ENCODE data around the gene PTGDR2.

PTGDR2 gene

DNA sequence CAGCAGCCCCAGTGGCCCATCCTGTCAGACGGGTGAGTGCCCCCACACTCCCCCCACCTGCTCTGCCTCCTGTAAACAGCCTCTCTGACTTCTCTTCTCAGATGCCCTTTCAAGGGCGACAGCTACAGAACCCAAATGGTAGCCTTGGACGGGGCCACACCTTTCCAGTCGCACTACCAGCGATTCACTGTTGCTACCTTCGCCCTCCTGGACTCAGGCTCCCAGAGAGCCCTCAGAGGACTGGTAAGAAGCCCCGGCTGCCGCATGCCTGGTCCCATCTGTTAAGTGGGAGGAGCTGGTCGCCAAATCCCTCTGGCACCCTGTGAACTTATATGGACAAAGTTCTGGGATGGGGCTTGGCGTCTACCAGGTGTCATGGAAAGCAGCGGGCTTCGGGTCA, 17.8 kb upstream of the PTGDR2 start:
- no peak for DNase-seq

DNA sequence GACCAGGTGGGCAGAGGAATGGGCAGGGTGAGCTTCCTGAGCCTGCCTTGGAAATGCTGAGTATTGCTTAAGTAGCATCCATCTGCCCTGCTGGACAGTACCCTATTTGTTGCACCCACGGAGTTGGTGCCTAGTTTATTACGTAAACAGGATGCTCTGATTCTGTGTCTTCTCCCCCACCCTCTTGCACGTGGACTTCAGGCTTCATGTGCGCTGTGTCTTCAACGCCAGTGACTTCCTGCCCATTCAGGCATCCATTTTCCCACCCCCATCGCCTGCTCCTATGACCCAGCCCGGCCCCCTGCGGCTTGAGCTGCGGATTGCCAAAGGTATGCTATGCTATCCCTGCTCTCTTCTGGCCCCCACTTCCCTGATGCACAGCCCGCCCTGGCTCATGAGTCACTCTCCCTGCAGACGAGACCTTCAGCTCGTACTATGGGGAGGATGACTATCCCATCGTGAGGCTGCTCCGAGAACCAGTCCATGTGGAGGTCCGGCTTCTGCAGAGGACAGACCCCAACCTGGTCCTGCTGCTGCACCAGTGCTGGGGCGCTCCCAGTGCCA, 17.3 kb upstream of the PTGDR2 start:
- no peak for DNase-seq

DNA sequence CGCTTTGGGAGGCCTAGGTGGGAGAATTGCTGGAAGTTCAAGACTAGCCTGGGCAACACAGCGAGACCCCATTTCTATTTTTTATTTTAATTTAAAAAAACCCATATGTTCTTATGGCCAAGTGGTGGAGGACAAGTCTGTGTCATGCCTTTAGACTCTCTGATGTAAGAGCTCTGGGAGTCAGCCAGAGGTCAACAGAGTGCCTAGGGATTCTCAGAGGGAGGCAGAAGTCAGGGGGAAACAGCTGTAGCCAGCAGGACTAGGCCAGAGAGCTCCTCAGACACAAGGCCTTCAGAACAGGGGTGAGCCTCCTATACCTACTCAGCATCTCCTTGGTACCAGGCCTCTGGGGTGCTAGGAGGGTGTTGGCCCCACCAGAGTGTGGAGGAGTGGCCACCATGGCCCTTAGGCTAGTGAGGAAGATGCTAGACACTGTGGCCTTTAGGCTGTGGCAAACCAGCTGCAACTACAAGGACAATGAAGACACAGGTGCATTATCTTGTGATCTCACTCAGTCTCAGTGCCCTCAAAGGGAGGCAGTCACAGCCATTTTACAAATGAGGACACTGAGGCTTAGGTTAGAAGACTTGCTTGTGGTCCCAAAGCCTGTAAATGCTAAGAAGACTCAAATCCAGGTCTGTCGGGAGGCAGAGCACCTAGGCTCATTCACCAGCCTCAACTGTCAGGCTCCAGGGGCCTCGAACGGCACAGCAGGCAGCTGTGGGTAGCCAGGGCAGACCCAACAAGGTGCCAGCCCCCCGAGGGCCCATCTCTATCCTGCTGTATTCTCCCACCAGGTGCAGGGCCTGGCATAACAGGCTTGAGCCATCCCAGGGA, 16.6 kb upstream of the PTGDR2 start:
- no peak for DNase-seq

DNA sequence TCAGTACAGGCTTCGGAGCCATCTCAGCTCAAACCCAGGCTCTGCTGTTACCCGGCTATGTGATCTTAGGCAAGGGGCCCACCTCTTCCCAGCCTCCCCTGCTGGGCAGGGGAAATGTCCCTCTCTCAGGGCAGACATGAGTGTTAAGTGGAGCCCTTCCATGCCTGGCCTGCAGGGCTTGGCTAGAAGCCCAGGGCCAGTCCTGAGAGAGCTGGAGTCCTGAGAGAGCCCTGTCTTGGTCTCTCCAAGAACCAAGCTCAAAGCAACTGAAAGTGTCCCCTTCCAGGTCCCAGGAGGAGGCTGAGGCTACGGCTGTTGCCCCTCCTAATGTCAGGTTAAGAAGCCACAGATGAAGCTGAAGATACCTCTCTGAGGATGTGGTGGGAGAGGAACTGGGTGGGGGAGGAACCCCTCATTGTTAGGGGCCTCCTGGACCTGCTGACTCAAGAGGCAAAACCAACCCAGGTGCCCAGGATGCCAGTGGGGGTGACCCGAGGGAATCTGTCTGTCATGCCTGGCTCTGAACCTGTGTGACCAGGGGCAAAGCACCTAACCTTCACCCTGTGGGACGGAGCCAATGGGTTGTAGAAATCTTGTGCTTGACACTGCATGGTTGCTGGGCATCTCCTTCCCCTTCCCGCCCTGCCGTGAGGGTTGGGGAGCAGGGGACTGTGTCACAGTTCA, 15.8 kb upstream of the PTGDR2 start:
- DNase-seq: no peak

DNA sequence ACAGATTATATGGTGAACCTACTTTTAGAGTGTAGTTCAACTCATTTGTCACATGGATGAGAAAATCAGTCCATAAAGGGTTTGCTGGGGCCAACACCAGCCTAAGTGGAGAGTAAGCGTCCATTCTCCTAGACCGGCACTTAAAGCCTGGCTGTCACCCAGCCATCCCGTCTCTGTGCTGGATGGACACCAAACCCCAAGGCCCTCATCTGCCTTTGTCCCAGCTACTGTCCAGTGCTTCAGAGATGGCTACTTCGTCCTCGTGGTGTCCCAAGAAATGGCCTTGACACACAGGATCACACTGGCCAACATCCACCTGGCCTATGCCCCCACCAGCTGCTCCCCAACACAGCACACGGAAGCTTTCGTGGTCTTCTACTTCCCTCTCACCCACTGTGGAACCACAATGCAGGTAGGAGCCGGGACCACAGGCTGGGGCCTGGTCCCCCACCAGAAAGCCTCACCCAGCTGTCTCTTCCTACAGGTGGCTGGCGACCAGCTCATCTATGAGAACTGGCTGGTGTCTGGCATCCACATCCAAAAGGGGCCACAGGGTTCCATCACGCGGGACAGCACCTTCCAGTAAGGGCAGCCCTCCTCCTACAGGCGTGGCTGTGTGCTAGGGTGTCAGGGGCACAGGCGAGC, 15.1 kb upstream of the PTGDR2 start:
- DNase-seq: no peak

DNA sequence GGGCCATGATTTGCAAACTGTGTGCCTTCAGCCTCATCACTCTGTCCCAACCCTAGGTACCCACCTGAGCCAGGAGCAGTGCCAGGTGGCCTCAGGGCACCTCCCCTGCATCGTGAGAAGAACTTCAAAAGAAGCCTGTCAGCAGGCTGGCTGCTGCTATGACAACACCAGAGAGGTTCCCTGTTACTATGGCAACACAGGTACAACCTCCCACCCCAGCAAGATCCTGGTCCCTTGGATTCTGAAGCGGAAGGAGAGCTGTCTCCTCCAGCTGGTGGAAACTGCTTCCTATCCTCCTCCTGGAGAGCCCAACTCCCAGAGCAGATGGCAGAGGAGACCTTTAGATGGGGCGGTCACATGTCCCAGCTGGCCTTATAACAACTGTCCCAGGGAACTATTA, 14.5 kb upstream of the PTGDR2 start:
- DNase-seq: no peak

DNA sequence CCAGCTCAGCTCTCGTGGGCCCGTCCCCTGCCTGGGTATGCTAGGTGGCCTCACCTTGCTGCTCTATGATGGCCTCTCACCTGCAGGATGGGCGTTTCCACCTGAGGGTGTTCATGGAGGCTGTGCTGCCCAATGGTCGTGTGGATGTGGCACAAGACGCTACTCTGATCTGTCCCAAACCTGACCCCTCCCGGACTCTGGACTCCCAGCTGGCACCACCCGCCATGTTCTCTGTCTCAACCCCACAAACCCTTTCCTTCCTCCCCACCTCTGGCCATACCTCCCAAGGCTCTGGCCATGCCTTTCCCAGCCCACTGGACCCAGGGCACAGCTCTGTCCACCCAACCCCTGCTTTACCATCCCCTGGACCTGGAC, 13.7 kb upstream of the PTGDR2 start:
- DNase-seq: no peak

DNA sequence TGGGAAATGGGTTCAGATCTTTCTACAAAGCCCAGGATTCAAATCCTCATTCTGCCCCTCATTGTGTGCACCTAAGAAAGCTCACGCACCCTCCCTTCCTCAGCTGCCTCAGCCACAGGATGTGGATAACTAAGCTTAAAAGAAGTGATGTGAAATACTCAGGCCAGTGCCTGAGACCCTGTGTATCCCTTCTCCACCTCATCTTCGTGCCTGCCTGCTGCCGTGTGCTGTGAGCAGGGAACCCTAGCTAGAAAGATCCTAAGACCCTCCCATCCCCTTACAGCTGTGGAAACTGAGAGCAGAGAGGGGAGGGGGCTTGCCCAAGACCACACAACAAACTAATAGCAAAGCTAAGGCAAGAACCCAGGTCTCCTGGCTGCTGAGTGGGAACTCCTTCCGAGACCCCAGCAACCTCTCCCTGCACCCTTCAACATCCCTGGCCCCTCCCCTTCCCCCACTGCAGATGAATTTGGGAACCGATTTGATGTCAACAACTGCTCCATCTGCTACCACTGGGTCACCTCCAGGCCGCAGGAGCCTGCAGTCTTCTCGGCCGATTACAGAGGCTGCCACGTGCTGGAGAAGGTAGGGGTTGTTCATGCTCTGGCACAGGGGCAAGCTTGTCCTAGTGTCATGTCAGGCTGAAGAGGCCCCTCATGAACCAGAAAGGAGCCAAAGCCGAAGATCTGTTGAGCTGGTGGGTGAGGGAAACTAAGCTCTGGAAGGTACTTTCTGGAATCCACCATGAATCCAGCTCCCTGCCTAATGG, 13.1 kb upstream of the PTGDR2 start:
- no peak for DNase-seq

DNA sequence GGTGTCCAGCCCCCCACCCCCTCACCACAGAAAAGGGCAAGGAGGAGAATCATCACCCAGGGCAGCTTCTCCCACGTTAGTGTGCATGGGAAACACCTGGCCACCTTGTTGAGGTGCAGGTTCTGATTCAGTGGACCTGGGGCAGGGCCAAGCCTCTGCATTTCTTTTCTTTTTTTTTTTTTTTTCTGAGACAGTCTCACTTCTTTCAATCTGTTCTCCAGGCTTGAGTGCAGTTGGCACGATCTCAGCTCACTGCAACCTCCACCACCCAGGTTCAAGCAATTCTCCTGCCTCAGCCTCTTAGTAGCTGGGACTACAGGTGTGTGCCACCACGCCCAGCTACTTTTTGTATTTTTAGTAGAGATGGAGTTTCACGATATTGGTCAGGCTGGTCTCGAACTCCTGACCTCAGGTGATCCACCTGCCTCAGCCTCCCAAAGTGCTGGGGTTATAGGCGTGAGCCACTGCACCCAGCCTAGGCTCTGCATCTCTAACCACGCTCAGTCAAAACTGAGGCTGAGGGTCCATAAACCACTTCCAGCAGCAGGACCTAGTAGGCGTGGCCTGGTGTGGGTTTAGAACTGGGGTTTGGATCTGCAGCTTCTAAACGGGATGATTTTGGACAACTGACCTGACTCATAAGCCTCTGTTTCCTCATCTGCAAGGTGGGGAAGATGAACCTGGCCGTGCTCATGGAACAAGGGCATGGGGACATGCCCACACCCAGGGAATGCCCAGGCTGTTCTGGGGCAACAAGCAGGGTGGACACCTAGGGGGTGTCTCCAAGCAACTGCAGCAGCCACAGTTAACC, 12.3 kb upstream of the PTGDR2 start:
- DNase-seq: no peak

DNA sequence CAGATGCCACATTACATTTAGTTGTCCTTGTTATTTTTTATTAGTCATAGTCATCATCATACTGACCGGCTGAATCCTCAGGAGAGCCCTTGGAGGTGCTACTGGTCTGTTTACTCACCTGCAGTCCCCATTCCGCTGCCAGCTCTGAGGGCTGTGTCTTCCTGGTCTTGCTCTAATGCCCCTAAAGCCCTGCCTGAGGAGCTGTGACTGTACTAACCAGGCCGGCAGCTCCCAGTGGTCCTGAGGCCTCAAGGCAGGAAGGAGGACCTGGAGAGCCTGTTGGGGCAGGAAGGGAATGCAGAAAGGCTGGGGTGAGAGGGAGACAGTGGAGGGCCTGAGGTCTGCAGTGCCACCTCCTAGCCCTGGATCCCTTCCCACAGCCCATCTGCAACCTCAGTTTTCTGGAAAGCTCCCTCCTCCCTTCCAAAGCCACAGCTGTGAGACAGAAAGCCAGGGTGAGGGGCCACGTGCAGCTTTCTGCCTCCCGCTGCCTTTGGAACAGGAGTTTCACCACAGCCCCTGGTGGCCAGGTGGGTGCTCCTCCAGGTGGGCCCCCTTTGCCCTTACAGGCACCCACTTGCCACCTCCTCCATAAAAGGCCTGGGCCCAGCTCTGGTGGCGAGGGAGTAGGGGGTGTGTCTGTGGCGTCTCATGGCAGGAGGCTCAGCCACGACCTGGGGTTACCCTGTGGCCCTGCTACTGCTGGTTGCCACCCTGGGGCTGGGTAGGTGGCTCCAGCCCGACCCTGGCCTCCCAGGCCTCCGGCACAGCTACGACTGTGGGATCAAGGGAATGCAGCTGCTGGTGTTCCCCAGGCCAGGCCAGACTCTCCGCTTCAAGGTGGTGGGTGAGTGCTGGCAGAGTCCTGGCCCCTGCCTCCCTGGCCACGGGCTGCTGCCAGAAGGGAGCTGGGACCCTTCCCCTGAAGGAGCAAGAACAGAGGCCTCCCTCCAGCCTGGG, 11.4 kb upstream of the PTGDR2 start, which contains the start of gene ZP1:
Gene ZP1, plus strand, starts transcription at position 632 of the 960 bp plus-strand sequence. Its CDS starts 20 bp downstream, at position 652.
- no peak for DNase-seq

DNA sequence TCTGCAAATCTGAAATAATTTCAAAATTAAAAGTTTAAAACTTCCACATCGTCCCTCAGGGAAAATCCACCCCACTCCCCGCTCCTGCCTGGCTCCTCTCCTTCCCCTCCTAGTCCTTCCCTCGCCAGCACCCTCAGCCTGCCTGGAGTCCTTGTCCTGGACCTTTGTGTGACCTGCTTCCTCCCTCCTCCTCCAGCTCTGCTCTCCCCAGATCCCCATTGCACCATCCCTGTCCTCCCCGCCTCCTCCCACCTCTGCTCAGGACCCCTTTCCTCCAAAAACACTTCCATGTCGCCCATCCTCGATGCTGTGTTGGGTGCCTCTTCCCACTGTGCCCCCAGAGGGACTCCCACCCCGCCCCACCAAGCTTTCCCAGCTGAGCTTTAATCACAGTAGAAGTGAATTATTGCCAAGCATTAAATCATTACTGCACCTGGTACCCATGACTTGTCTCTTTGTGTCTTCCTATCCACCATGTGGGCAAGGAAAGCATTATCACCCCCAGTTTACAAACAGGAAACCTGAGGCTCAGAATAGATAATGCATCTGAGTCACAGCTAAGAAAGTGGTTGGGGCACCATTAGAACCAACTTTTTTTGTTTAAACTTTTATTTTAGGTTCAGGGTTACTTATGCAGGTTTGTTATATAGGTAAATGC, 9.2 kb upstream of the PTGDR2 start:
- DNase-seq: peak; percentile 8

DNA sequence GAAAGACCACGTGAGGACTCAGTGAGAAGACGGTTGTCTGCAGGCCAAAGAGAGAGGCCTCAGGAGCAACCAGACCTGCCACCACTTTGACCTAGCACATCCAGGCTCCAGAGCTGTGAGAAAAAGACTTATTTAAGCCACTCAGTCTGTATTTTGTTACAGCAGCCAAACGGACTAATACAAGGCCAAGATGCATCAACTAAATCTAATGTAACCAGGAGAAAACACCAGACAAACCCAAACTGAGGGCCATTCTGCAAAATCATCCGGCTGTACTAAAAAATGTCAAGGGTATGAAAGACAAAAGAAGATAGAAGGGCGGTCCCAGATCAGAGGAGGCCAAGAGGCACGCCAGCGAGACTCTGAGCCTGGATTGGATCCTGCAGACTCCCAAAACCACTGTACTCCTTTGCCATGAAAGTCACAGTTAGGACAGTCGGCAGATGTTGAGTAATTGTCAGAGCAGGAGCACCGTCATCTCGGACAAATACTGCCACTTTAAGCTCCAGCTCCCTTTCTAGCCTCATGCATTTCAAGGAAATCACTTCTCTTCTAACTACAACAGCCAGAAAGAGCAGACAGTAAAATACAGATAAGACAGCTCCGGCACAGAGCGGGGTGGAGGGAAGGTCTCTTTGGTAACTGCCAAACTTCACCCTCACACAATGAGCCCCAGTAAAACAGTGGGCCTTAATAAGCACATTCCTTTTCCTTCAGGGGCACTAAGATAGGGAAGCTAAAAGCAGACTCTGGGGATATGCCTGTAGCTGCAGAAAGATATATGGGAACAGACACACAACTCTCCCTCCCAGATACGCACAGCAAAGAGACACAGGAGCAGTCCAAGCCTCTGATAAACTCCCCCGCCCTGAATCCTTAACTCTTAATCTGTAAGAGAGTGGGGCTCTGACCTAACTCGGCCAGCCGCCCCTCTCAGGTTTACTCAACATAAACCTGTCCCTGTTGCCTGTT, 8.1 kb upstream of the PTGDR2 start:
- DNase-seq: no peak

DNA sequence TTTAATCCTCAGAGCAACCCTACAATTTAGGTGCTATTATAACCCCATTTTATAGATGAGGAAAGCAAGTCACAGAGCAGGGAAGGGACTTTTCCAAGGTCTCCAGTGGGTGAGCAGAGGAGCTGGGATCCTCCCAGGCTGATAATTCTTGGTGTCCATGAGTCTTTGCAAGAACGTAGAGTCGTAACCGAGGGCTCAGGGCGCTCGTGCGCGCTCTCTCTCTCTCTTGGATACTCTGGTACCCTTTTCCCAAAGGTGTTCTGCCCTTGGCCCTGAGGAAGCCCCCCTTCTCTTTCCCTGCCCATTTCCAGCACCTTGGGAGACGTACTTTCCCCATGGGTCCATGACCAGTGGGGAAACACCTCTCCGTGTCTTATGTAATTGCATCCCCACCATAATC, 6.4 kb upstream of the PTGDR2 start:
- DNase-seq: no peak

DNA sequence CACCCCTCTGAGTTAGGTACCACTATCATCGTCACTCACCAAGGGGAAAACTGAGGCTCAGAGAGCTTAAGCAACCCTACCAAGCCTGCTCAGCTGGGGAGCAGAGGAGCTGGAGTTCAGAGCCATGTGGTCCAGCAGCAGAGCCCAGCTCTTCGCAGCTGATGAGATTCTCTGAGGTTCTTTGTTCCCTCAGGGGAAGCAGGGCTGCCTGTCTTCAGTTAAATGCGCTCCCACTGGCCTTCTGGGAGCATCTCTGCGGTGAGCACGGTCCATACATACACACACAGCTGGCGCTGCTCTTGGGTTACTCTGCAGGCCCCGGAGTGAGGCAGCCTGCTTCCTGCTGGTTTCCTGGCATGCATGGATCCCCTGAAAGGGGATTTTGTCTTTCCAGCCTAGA, 5.2 kb upstream of the PTGDR2 start:
- no peak for DNase-seq

DNA sequence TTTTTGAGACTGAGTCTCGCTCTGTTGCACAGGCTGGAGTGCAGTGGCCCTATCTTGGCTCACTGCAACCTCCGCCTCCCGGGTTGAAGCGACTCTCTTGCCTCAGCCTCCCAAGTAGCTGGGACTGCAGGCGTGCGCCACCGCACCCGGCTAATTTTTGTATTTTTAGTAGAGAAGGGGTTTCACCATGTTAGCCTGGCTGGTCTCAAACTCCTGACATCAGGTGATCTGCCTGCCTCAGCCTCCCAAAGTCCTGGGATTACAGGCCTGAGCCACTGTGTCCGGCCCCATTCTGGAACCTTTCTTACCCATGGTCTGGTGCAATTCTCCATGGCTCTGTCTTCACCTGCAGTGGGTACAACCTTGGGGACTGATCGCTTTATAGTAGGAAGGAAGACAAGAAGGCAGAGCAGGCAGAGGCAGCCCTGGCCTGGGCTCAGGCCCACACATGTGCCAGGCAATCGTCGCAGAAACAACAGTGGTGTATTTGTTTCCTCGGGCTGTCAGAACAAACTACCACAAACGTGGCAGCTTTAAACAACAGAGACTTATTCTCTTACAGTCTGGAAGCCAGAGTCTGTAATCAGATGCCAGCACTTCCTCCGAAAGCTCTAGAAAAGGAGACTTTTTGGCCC, 4.0 kb upstream of the PTGDR2 start:
- no peak for DNase-seq

DNA sequence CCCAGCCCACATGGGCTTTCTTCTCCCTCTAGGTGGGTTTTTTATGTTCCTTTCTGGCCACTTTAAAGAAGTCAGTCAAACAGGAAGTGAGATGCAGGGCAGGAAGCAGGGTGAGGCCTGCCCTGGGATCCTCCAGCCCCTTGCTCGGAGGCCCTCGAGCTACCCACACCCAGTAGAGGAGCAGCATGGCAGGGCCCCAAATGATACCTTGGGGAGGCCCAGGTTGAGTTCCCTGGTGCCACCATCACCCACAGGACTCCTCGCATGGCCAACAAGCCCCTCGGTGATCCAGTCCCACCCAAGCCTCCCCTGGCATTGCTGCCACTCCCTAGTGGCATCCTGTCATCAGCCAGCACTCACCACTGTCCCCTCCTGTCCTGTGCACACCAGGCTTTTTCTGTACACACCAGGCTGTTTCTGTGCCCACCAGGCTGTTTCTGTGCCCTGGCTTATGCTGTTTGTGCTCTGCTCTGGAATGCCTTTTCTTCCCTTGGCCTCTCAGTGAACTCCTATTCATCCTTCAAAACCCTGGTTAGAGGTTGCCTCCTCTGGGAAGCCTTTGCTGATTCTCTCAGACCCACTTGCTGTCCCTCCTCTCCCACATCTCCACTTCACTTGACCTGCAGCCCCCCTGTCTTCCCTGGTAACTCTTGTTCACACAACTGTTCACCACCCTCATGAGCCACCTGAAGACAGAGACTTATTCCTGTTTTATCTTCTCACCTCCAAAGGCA, 3.1 kb upstream of the PTGDR2 start:
- no peak for DNase-seq

DNA sequence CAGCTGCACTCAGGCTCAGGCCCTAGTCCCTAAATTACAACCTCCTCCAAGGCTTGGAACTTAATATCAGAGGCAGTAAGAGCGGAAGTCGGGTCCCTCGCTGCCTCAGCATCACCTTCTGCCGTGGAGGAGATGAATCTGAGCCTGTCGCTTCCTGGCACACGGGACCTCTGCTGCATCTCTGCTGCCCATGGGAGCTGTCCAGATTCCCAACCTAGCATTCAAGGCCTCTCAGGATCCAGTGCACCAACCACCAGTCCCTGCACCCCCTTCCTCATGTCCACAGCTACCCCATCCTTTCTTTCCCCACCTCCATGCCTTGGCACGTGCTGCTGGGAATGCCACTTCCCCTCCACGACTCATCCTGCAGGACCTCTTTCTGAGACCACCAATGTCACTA, 2.5 kb upstream of the PTGDR2 start:
- no peak for DNase-seq
